ENCODE results near the gene AQP10.
A peak's percentile ranks its signal among the peaks of the same experiment; 100 is the strongest.
"Not testable (repeated sequence)": the region's sequence is repeated elsewhere in the genome, so short reads cannot be mapped to it uniquely, and the experiment has no call there.

AQP10 gene

DNA sequence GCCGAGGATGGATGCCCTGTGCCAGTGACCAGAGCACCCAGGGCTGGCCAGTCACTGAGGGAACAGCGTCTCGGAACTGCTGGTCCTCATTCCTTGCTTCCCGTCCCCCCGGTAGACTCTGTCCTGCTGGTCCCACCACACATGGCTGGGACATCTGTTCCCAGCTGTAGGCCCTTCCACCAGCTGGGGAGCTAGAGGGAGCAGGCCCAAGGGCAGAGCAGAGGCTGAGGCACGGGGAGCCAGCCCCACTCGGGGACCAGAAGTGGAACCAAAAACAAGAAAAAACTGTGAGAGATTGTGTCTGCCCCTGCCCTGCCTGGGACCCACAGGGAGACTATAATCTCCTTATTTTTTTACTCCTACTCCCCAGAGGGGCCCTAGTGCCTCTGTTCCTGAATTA lies 28.2 kb downstream of the AQP10 start:
- no peak for FAIRE-seq
- no peak for TF ChIP-seq POLR2AphosphoS5 (IDR thresholded peaks at IDR 0.05; ENCODE audit: low read depth, low read length)
- TF ChIP-seq POLR2A (IDR thresholded peaks at IDR 0.05; ENCODE audit: low read depth, low read length), result no peak
- TF ChIP-seq TAF1 (IDR thresholded peaks at IDR 0.05; ENCODE audit: borderline replicate concordance, low read depth, low read length), result no peak
- no peak for DNase-seq (ENCODE audit: insufficient read length)

DNA sequence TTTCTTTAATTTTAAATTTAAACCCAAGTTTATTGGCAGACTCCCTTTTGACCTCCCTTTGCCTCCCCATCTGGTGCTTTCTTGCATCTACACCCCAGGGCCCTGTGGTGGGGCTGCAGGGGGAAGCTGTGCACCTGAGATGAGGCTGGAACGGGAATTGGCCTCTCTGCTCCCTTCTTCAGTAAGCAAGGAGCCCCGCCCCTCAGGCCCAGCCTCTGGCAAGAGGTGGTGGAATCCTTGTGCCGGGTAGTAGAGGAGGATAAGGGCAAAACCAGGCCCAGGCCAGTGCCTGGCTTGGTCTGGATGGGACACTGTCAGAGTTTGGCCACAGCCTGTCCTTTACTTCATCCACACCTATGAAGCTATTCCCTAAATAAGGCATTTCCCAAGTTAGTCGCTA lies 29.5 kb downstream of the AQP10 start:
- TF ChIP-seq POLR2AphosphoS5 (IDR thresholded peaks at IDR 0.05; ENCODE audit: low read depth, low read length) (no peak), POLR2A (IDR thresholded peaks at IDR 0.05; ENCODE audit: low read depth, low read length) (no peak), TAF1 (IDR thresholded peaks at IDR 0.05; ENCODE audit: borderline replicate concordance, low read depth, low read length) (no peak)
- DNase-seq (ENCODE audit: insufficient read length) (no peak), FAIRE-seq (no peak)

DNA sequence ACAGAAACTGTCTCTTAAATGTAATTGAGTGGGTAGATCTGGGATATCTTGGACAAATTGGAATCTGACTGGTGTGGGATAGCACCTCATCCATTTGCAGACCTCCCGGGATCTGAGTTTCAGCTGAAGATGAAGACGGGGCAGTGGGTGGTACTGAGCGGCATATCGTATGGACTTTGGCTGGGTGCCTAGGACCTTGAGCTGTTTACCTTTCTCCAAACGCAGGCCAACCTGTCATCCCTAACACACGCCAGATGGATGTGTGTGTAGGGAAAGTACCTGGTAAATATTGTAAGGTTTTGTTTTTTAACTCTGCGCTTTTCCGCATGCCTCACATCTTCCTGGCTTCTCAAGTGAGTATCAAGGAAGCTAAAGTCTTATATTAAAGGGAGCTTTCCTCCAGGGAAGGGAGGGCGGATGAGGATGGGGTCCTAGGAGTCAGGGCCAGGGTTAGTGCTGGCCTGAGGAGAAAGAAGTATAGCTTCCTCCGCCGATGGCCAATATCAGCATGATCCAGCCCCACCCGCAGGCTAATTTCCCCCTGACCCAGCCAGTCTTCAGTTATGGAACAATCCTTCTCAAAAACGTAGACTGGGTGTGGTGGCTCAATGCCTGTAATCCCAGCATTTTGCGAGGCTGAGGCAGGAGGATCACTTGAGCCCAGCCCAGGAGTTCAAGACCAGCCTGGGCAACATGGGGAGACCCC lies 30.6 kb downstream of the AQP10 start:
- TF ChIP-seq TAF1 (IDR thresholded peaks at IDR 0.05; ENCODE audit: borderline replicate concordance, low read depth, low read length) (no peak), POLR2AphosphoS5 (IDR thresholded peaks at IDR 0.05; ENCODE audit: low read depth, low read length) (no peak), POLR2A (IDR thresholded peaks at IDR 0.05; ENCODE audit: low read depth, low read length) (no peak)
- DNase-seq (ENCODE audit: insufficient read length) (no peak), FAIRE-seq (no peak)

DNA sequence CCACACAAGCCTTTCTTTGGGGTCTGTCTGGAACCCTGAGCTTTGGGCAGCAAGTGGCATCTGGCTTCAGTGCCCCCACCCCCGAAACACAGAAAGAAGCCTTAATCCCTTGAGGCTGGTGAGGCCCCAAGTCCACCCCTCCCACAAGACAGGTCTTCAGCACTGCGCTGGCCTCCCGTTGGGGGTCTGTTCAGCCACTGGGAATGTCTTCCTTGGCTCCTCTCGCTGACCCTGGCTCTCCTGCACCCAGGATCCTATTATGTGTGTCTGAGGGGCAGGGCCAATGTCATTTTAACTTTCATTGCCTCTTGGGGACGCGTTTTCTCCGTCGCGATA lies 31.3 kb downstream of the AQP10 start:
- no peak for DNase-seq (ENCODE audit: insufficient read length)
- no peak for FAIRE-seq
- no peak for TF ChIP-seq TAF1 (IDR thresholded peaks at IDR 0.05; ENCODE audit: borderline replicate concordance, low read depth, low read length)
- no peak for TF ChIP-seq POLR2A (IDR thresholded peaks at IDR 0.05; ENCODE audit: low read depth, low read length)

DNA sequence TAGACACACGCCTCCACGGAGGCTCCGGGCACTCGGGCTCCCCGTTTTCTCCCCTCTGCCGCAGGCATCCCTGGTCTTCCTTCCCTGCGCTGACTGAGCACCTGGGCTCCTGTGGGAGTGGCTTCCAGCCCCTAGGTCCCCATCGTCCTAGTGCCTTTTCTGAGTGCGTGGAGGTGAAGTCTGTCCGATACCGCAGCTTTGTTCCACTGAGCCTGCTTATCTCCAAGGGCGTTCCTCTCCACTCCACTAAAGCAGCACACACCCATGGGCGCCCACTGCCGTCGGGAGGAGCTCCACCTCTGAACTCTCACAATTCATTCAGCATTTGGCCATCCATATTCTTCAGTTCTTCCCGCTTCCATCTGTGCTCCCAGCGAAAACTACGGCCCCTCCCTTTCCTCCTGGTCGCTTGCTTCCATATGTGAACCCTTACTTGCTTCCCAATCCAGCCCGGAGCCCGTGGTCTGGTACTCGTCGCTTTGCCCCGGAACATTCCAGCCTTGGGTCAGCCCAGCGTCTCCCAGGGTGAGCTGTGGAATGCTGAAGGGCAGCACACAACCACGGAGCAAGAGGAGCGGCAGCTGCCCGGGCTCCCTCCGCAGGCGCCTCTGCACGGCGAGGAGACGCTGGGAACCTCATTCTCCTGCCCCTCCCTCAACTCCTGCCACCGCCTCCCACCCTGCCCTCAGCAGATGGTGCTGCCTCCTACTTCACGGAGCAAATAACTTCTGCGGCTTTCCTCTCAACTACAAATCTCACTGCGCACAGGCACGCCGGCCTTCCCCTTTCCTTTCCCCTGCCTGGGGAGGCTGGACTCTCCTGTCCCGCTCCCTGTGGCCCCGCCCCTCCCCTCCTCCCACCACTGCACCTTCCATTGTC lies 31.9 kb downstream of the AQP10 start:
- peak; percentile 10; the same call in 1 of the 2 replicates for TF ChIP-seq TAF1 (IDR thresholded peaks at IDR 0.05; ENCODE audit: borderline replicate concordance, low read depth, low read length)
- TF ChIP-seq POLR2AphosphoS5 (IDR thresholded peaks at IDR 0.05; ENCODE audit: low read depth, low read length), result no peak
- 0 out of 2 replicates have a peak, but pooled peaks have one; percentile 24 for TF ChIP-seq POLR2A (IDR thresholded peaks at IDR 0.05; ENCODE audit: low read depth, low read length)
- FAIRE-seq (peak; percentile 69), DNase-seq (ENCODE audit: insufficient read length) (no peak)

DNA sequence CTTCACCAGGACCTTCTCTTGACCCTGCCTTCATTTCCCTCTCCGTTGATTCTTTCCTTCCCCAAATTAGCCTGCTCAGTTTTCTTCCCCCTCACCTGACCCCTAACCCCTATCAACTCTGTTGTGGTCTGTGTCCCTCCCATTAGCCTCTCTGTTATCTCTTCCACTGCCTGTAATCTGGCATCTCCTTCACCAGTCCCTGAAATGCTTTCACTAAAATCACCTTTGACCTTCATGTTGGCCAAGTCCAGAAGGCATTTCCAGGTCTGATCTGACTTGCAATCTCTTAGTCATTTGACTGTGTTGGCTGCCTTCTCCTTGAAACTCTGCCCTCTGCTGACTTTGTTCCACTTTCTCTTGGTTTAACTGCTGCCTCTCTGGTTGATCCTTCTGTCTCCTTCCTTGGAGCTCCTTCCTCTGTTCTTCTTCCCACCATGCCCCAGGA lies 32.6 kb downstream of the AQP10 start:
- DNase-seq (ENCODE audit: insufficient read length) (no peak), FAIRE-seq (peak; percentile 5)
- TF ChIP-seq POLR2AphosphoS5 (IDR thresholded peaks at IDR 0.05; ENCODE audit: low read depth, low read length), result no peak
- no peak for TF ChIP-seq POLR2A (IDR thresholded peaks at IDR 0.05; ENCODE audit: low read depth, low read length)
- no peak for TF ChIP-seq TAF1 (IDR thresholded peaks at IDR 0.05; ENCODE audit: borderline replicate concordance, low read depth, low read length)

DNA sequence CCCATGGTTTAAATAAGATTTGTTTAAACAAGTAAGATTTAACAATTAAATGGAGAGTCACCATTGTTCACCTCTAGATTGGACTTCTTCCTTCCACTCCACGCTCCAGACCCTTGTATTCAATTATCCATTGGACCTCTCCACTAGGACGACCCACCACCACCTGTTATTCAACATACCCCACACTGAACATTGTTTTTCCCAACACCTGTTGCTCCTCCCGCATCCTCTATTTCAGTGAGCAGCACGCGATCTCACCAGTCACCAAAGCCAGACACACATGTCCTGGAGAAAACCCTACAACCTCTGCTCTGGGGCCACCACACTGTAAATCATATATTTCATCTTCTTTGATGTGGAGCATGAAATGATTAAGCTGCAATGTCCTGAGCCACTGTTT lies 33.1 kb downstream of the AQP10 start:
- no peak for DNase-seq (ENCODE audit: insufficient read length)
- no peak for TF ChIP-seq POLR2AphosphoS5 (IDR thresholded peaks at IDR 0.05; ENCODE audit: low read depth, low read length)
- no peak for TF ChIP-seq POLR2A (IDR thresholded peaks at IDR 0.05; ENCODE audit: low read depth, low read length)
- no peak for TF ChIP-seq TAF1 (IDR thresholded peaks at IDR 0.05; ENCODE audit: borderline replicate concordance, low read depth, low read length)
- FAIRE-seq, result no peak

DNA sequence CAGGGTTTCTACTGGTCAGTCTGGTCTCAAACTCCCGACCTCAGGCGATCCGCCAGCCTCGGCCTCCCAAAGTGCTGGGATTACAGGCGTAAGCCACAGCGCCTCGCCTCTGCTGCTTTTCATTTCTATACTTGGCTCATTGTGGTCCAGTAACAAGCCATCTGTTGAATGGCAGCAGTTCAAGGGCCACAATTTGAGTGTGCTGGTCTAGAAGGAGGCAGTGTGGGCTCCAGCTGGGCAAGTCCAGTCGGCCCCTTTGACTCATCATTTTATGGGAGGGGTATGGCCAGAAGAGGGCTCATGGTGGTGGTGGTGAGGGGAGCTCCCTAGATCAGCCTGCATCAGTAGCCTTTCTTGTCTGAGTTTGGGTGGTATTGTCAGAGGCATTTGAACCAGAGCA lies 37.6 kb downstream of the AQP10 start:
- TF ChIP-seq TAF1 (IDR thresholded peaks at IDR 0.05; ENCODE audit: borderline replicate concordance, low read depth, low read length), result no peak
- TF ChIP-seq POLR2A (IDR thresholded peaks at IDR 0.05; ENCODE audit: low read depth, low read length), result no peak
- no peak for TF ChIP-seq POLR2AphosphoS5 (IDR thresholded peaks at IDR 0.05; ENCODE audit: low read depth, low read length)
- DNase-seq (ENCODE audit: insufficient read length) (no peak), FAIRE-seq (no peak)

DNA sequence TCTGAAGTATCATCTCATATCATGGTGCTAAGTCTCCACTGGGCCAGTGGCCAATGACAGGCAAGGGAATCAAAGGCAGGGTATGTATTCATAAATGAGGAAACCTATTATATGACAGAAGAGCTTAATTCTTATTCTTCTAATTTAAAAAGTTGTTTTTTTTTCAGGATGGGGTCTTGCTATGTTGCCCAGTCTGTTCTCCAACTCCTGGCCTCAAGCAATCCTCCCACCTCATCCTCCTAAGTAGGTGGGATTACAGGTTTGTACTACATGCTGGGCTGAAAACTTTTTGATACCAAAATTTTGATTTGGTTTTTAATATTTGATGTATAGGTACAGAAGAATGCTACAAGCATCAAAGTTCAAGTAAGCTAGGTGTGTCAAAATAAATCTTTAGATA lies 39.4 kb downstream of the AQP10 start:
- TF ChIP-seq POLR2A (IDR thresholded peaks at IDR 0.05; ENCODE audit: low read depth, low read length) (no peak), TAF1 (IDR thresholded peaks at IDR 0.05; ENCODE audit: borderline replicate concordance, low read depth, low read length) (no peak), POLR2AphosphoS5 (IDR thresholded peaks at IDR 0.05; ENCODE audit: low read depth, low read length) (no peak)
- no peak for FAIRE-seq
- no peak for DNase-seq (ENCODE audit: insufficient read length)

DNA sequence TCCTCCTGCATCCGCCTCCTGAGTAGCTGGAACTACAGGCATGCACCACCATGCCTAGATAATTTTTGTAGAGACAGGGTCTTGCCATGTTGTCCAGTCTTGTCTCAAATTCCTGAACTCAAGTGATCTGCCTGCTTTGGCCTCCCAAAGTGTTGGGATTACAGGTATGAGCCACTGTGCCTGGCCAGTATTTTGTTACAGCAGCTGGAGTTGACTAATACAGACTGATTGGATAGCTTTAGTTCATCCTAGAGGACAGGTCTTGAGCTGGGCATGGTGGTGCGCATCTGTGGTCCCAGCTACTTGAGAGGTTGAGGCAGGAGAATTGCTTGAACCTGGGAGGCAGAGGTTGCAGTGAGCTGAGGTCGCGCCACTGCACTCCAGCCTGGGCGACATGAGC lies 40.0 kb downstream of the AQP10 start:
- not testable (repeated sequence) for FAIRE-seq

DNA sequence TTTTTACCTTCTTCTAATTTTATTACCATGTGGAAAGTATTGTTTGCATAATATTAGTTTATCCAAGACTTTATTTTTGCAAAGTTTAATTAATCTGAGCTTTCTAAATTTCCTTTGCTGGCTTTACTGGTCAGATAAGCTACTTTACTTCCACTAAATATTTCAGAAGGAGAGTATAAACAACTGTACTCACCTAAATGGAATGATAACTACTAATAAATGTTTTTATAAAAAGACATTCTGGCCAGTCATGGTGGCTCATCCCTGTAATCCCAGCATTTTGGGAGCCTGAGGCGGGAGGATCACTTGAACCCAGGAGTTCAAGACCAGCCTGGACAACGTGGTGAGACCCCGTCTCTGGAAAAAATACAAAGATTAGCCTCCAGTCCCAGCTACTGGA lies 40.5 kb downstream of the AQP10 start:
- no peak for FAIRE-seq
- TF ChIP-seq POLR2A (IDR thresholded peaks at IDR 0.05; ENCODE audit: low read depth, low read length) (no peak), POLR2AphosphoS5 (IDR thresholded peaks at IDR 0.05; ENCODE audit: low read depth, low read length) (no peak), TAF1 (IDR thresholded peaks at IDR 0.05; ENCODE audit: borderline replicate concordance, low read depth, low read length) (no peak)
- DNase-seq (ENCODE audit: insufficient read length), result no peak

More for the DNA sequence above, 40.0 kb downstream of the AQP10 start:
- not testable (repeated sequence) for DNase-seq (ENCODE audit: insufficient read length)

DNA sequence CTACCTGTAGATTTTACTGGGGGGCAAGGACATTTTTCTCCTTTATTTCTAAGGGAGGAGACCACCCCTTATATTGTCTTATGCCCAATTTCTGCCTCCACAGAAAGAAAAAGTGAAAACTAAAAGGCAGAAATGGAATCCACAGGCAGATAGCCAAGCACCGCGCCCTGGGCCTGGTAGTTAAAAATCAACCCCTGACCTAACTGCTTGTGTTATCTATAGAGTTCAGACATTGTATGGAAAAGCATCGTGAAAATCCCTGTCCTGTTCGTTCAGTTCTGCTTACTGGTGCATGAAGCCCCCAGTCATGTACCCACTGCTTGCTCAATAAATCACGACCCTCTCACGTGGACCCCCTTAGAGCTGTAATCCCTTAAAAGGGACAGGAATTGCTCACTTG lies 50.5 kb downstream of the AQP10 start:
- no peak for FAIRE-seq
- DNase-seq (ENCODE audit: insufficient read length), result no peak
- no peak for TF ChIP-seq POLR2AphosphoS5 (IDR thresholded peaks at IDR 0.05; ENCODE audit: low read depth, low read length)
- no peak for TF ChIP-seq TAF1 (IDR thresholded peaks at IDR 0.05; ENCODE audit: borderline replicate concordance, low read depth, low read length)
- no peak for TF ChIP-seq POLR2A (IDR thresholded peaks at IDR 0.05; ENCODE audit: low read depth, low read length)

DNA sequence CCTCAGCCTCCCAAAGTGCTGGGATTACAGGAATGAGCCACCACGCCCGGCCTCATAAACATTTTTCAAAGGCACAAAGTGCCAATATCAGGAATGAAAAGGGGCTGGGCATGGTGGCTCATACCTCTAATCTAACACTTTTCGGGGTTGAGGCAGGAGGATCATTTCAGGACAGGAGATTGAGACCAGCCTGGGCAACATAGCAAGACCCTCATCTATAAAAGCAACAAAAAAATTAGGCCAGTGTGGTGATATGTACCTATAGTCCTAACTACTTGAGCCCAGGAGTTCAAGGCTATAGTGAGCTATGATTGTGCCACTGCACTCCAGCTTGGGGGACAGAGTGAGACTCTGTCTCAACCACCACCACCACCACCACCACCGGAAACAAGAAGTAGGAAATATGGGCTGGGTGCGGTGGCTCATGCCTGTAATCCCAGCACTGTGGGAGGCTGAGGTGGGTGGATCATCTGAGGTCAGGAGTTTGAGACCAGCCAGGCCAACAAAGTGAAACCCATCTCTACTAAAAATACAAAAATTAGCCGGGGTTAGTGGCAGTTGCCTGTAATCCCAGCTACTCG lies 53.0 kb downstream of the AQP10 start:
- FAIRE-seq; DNase-seq (ENCODE audit: insufficient read length): not testable (repeated sequence)
